Adrenal gland (tissue), 5 donors: ENCODE data around the gene TMEM231.

Source experiments
- CTCF ChIP-seq, 6 experiments: fragments of 450-650 bp in 4 of 6; fragments of 200-600 bp in 2 of 6; sonication (generic) in 1 of 6; IDR thresholded peaks; 1 replicate in 5 of 6; 2 replicates in 1 of 6; pipeline versions ENCODE4 v1.5.1 to v1.8.0; 2016 to 2021; ENCODE audit warnings: antibody characterized with exemption in 6 of 6, mild to moderate bottlenecking in 2 of 6, moderate library complexity in 1 of 6
- POLR2A ChIP-seq, 2 donors: fragments of 450-650 bp; IDR thresholded peaks; one replicate each; pipeline ENCODE4 v1.6.1; 2017; ENCODE audit warnings: antibody characterized with exemption in 2 of 2, mild to moderate bottlenecking in 2 of 2, moderate library complexity in 1 of 2
- donor health status: DM: no; HTN: no; CAD: no.

GRCh38 chr16:75514296-75514695 is 41.8 kb downstream of the TMEM231 start:
- TF ChIP-seq CTCF (IDR thresholded peaks at IDR 0.05) = no peak
- no peak for TF ChIP-seq POLR2A (IDR thresholded peaks at IDR 0.05)
